Activated CD4-positive, alpha-beta T cell treated with anti-CD3 and anti-CD28 coated beads for 48 hours (primary cell): ENCODE measurements around the gene GJA8.
"Not testable (repeated sequence)": the region's sequence is repeated elsewhere in the genome, so short reads cannot be mapped to it uniquely, and the experiment has no call there.

Experiments
- DNase-seq: peaks from one replicate; pipeline ENCODE4 v3.0.0-alpha.2; 2020

Gene GJA8

GRCh38 chr1:147928236-147929132 lies 25.9 kb downstream of the GJA8 start, which contains the start of gene GPR89B:
GPR89B (plus strand) TSS chr1:147928420; CDS start chr1:147928537, 117 bp downstream.
- peak; percentile 95 for DNase-seq

GRCh38 chr1:147931137-147931536 lies 28.5 kb downstream of the GJA8 start:
- DNase-seq, result not testable (repeated sequence)

GRCh38 chr1:147935296-147935695 lies 32.7 kb downstream of the GJA8 start:
- DNase-seq, result not testable (repeated sequence)

GRCh38 chr1:147940456-147940855 lies 37.9 kb downstream of the GJA8 start:
- not testable (repeated sequence) for DNase-seq

GRCh38 chr1:147942563-147942962 lies 40.0 kb downstream of the GJA8 start:
- DNase-seq, result not testable (repeated sequence)

- DNase-seq, result not testable (repeated sequence)
These were observed 46.9 kb downstream of the GJA8 start for GRCh38 chr1:147949517-147949916.
